A172 (cell line): ENCODE measurements around the gene SERPINB1. TPM values are rescaled to one million over a fixed set of nuclear protein-coding genes. Genes with fewer than 3 reads are reported as not detected.

Source experiments
- DNase-seq: peaks from one replicate; pipeline ENCODE4 v3.0.0-alpha.2; 2015; ENCODE audit warnings: low spot score
- total RNA-seq: library from RNA; depleted of rRNA; stranded (reverse); fragments of >200 nt; shearing (Covaris generic); gene quantifications from 2 replicates; pipeline ENCODE4 v1.2.3, GENCODE V29; 2014; rRNA removed

Gene SERPINB1
- total RNA-seq, 1 experiment from 2014 or later = 12.9 TPM

GRCh38 chr6:2793534-2794151 lies 48.0 kb downstream of the SERPINB1 start:
- no peak for DNase-seq

GRCh38 chr6:2792330-2793110 lies 49.1 kb downstream of the SERPINB1 start:
- DNase-seq = no peak

- no peak for DNase-seq
Measured at GRCh38 chr6:2791450-2791974, 50.2 kb downstream of the SERPINB1 start.

GRCh38 chr6:2790588-2791449 lies 50.8 kb downstream of the SERPINB1 start:
- peak; percentile 79 for DNase-seq

- no peak for DNase-seq
Measured at GRCh38 chr6:2786269-2786668, 55.4 kb downstream of the SERPINB1 start.

GRCh38 chr6:2784930-2785329 lies 56.7 kb downstream of the SERPINB1 start:
- no peak for DNase-seq

GRCh38 chr6:2784061-2784460 lies 57.6 kb downstream of the SERPINB1 start:
- DNase-seq = no peak

- DNase-seq = no peak
Measured at GRCh38 chr6:2783188-2783963, 58.3 kb downstream of the SERPINB1 start.

- no peak for DNase-seq
Measured at GRCh38 chr6:2782825-2783187, 58.9 kb downstream of the SERPINB1 start.

- DNase-seq = no peak
Measured at GRCh38 chr6:2782356-2782708, 59.3 kb downstream of the SERPINB1 start.

Other genes starting within 250 kb of the SERPINB1 start
- gene MYLK4, start 90.9 kb downstream of the SERPINB1 start, total RNA-seq = 0.12 and 0.24 TPM in 2 replicates
- 85.9 and 90.5 TPM in 2 replicates for gene WRNIP1, start 76.5 kb downstream of the SERPINB1 start, total RNA-seq
- not detected in 2 replicates for gene SERPINB9, start 61.4 kb upstream of the SERPINB1 start, total RNA-seq
- 121 and 141 TPM in 2 replicates for gene SERPINB6, start 129.7 kb upstream of the SERPINB1 start, total RNA-seq
- gene NQO2, start 158.0 kb upstream of the SERPINB1 start, total RNA-seq = 61.6 and 74.5 TPM in 2 replicates
- 18.3 TPM in 2 replicates for gene RIPK1, start 226.6 kb upstream of the SERPINB1 start, total RNA-seq